Activated naive CD8-positive, alpha-beta T cell treated with anti-CD3 and anti-CD28 coated beads, Interleukin-2, amount 50 U/mL, for 24 hours (primary cell): ENCODE measurements around the gene UBE4A.

ENCODE experiments used
- ATAC-seq: fragments of 150-1000 bp; cut with Tn5 transposase; one replicate; pipeline ENCODE4 v1.10.0; 2021
- DNase-seq: peaks from one replicate; pipeline ENCODE4 v3.0.0; 2021
- H3K27ac Mint-ChIP-seq: one replicate; pipeline ENCODE4 v1.8.0; 2021; ENCODE audit warnings: mild to moderate bottlenecking, mixed read lengths
- H3K27me3 Mint-ChIP-seq: one replicate; pipeline ENCODE4 v1.8.0; 2021; ENCODE audit warnings: mixed read lengths
- H3K36me3 Mint-ChIP-seq: one replicate; pipeline ENCODE4 v1.8.0; 2021; ENCODE audit warnings: low read depth, mixed read lengths
- H3K4me1 Mint-ChIP-seq: one replicate; pipeline ENCODE4 v1.8.0; 2021; ENCODE audit warnings: mixed read lengths
- H3K4me3 Mint-ChIP-seq: one replicate; pipeline ENCODE4 v1.8.0; 2021; ENCODE audit warnings: mild to moderate bottlenecking, moderate library complexity, mixed read lengths
- H3K9me3 Mint-ChIP-seq: one replicate; pipeline ENCODE4 v1.8.0; 2021; ENCODE audit warnings: mixed read lengths

The UBE4A gene

GRCh38 chr11:118328745-118329144, 30.7 kb upstream of the UBE4A start:
- H3K36me3 Mint-ChIP-seq = peaks cover 5% of the 10 kb centered on the region
- DNase-seq = no peak
- no peak overlapping the region for H3K4me3 Mint-ChIP-seq
- no peak for ATAC-seq
- no peaks in the 10 kb centered on the region for H3K27me3 Mint-ChIP-seq
- H3K4me1 Mint-ChIP-seq = peaks cover 8% of the 10 kb centered on the region
- no peak overlapping the region for H3K27ac Mint-ChIP-seq
- no peaks in the 10 kb centered on the region for H3K9me3 Mint-ChIP-seq

GRCh38 chr11:118334745-118335144, 24.7 kb upstream of the UBE4A start:
- Mint-ChIP-seq H3K36me3 (peaks cover 29% of the 10 kb centered on the region), H3K27me3 (no peaks in the 10 kb centered on the region), H3K4me1 (peaks cover 49% of the 10 kb centered on the region), H3K4me3 (peak overlapping the region; percentile 35), H3K9me3 (no peaks in the 10 kb centered on the region), H3K27ac (peak overlapping the region; percentile 70)
- ATAC-seq = no peak
- DNase-seq = no peak

- peaks cover 56% of the 10 kb centered on the region for H3K4me1 Mint-ChIP-seq
- peak overlapping the region; percentile 92 for H3K27ac Mint-ChIP-seq
- H3K9me3 Mint-ChIP-seq = no peaks in the 10 kb centered on the region
- DNase-seq (peak; percentile 87), ATAC-seq (peak; percentile 76)
- H3K4me3 Mint-ChIP-seq = peak overlapping the region; percentile 88
- H3K27me3 Mint-ChIP-seq = no peaks in the 10 kb centered on the region
- peaks cover 51% of the 10 kb centered on the region for H3K36me3 Mint-ChIP-seq
These were observed 20.8 kb upstream of the UBE4A start for GRCh38 chr11:118338637-118339061.

GRCh38 chr11:118339281-118339961, 20.0 kb upstream of the UBE4A start:
- Mint-ChIP-seq H3K27ac (peak overlapping the region; percentile 92), H3K4me1 (peaks cover 58% of the 10 kb centered on the region), H3K4me3 (peak overlapping the region; percentile 88), H3K9me3 (no peaks in the 10 kb centered on the region), H3K36me3 (peaks cover 51% of the 10 kb centered on the region), H3K27me3 (no peaks in the 10 kb centered on the region)
- ATAC-seq (no peak), DNase-seq (no peak)

GRCh38 chr11:118340449-118340848, 19.0 kb upstream of the UBE4A start:
- Mint-ChIP-seq H3K4me1 (peaks cover 54% of the 10 kb centered on the region), H3K4me3 (peak overlapping the region; percentile 88)

GRCh38 chr11:118341261-118341660, 18.1 kb upstream of the UBE4A start:
- ATAC-seq = no peak
- peaks cover 62% of the 10 kb centered on the region for H3K36me3 Mint-ChIP-seq
- peak overlapping the region; percentile 88 for H3K4me3 Mint-ChIP-seq

More at GRCh38 chr11:118340449-118340848, 19.0 kb upstream of the UBE4A start:
- DNase-seq (no peak), ATAC-seq (no peak)
- peaks cover 57% of the 10 kb centered on the region for H3K36me3 Mint-ChIP-seq
- H3K27ac Mint-ChIP-seq = peak overlapping the region; percentile 92
- no peaks in the 10 kb centered on the region for H3K27me3 Mint-ChIP-seq
- no peaks in the 10 kb centered on the region for H3K9me3 Mint-ChIP-seq

DNA sequence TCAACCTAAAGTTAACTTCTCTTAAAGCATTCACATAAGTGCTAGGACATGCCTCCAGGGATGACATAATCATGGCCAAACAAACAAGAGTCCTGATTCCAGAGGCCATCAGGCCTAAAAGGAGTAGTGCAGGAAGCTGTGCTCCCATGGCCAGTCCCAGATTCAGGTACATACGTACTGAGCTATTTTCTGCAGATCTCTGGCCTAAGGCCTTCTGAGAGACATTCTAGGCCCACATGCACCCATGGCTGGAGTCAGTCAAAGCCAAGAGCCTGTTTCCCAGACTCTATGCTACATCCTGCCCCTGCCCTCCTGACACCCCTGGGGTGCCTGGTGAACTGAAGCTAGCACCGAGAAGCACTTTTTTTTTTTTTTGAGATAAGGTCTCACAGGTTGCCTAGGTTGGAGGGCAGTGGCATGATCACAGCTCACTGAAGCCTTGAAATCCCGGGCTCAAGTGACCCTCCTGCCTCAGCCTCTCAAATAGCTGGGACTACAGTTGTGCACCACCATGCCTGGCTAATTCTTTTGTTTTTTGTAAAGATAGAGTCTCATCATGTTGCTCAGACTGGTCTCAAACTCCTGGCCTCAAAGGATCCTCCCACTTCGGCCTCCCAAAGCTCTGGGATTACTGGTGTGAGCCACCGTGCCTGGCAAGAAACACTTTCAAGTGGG, 17.4 kb upstream of the UBE4A start:
- H3K36me3 Mint-ChIP-seq = peaks cover 63% of the 10 kb centered on the region

More at GRCh38 chr11:118341261-118341660, 18.1 kb upstream of the UBE4A start:
- no peak for DNase-seq
- Mint-ChIP-seq H3K4me1 (peaks cover 55% of the 10 kb centered on the region), H3K27ac (peak overlapping the region; percentile 92), H3K27me3 (no peaks in the 10 kb centered on the region), H3K9me3 (no peaks in the 10 kb centered on the region)

GRCh38 chr11:118342503-118343161, 16.8 kb upstream of the UBE4A start, which contains the start of gene CD3D:
TSS of gene CD3D (minus strand) at chr11:118342705. CDS start at chr11:118342607, 98 bp downstream.
- Mint-ChIP-seq H3K36me3 (peaks cover 65% of the 10 kb centered on the region), H3K4me3 (peak within 1 kb of the TSS; percentile 88), H3K27me3 (no peaks in the 10 kb centered on the region), H3K4me1 (peaks cover 61% of the 10 kb centered on the region), H3K9me3 (no peaks in the 10 kb centered on the region), H3K27ac (peak within 1 kb of the TSS; percentile 92)
- peak; percentile 67 for DNase-seq
- ATAC-seq = peak; percentile 63

More for the DNA sequence above, 17.4 kb upstream of the UBE4A start:
- no peak for DNase-seq
- Mint-ChIP-seq H3K27ac (peak overlapping the region; percentile 92), H3K27me3 (no peaks in the 10 kb centered on the region), H3K9me3 (no peaks in the 10 kb centered on the region), H3K4me1 (peaks cover 56% of the 10 kb centered on the region), H3K4me3 (peak overlapping the region; percentile 88)
- no peak for ATAC-seq

DNA sequence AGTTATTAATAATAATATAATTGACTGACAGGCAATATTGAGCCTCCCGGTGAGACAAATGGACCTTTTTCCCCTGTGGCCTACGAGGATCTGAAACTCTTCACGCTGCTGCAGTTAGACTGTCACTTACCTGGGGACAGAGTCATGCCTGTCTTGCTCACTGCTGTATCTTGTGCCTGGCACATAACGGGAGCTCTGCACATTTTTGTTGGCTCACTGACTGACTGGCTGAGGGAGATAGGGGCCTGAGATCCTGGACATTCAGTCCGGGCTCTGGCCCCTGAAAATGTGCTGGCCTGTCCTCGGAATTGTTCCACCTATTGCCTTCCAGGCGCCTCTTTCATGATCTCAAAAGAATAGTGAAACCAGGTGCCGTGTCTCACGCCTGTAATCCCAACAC, 16.2 kb upstream of the UBE4A start:
- no peaks in the 10 kb centered on the region for H3K9me3 Mint-ChIP-seq
- H3K4me3 Mint-ChIP-seq = peak overlapping the region; percentile 88
- H3K27ac Mint-ChIP-seq = peak overlapping the region; percentile 92
- H3K4me1 Mint-ChIP-seq = peaks cover 60% of the 10 kb centered on the region
- H3K36me3 Mint-ChIP-seq = peaks cover 59% of the 10 kb centered on the region
- no peaks in the 10 kb centered on the region for H3K27me3 Mint-ChIP-seq
- DNase-seq (peak; percentile 33), ATAC-seq (peak; percentile 12)

- peak within 1 kb of the TSS; percentile 92 for H3K27ac Mint-ChIP-seq
- peaks cover 58% of the 10 kb centered on the region for H3K36me3 Mint-ChIP-seq
- no peaks in the 10 kb centered on the region for H3K27me3 Mint-ChIP-seq
- peaks cover 60% of the 10 kb centered on the region for H3K4me1 Mint-ChIP-seq
- peak; percentile 69 for DNase-seq
- H3K9me3 Mint-ChIP-seq = no peaks in the 10 kb centered on the region
- peak; percentile 72 for ATAC-seq
- peak within 1 kb of the TSS; percentile 88 for H3K4me3 Mint-ChIP-seq
These were observed 15.4 kb upstream of the UBE4A start, which contains the start of gene CD3G for GRCh38 chr11:118343981-118344515. TSS of gene CD3G (plus strand) at chr11:118344344. CDS start at chr11:118344424, 80 bp downstream.

DNA sequence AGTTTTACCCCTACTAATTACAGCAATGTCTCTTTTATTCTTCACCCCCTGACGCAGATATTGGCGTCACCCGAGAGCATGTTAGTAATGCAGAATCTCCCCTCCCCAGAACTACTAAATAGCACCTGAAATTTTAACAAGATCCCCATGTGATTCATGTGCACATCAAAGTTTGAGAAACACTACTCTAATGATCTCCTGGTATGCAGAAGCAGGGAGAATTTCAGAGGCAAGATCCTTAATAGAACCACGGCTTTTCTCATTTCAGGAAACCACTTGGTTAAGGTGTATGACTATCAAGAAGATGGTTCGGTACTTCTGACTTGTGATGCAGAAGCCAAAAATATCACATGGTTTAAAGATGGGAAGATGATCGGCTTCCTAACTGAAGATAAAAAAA, 9.9 kb upstream of the UBE4A start:
- Mint-ChIP-seq H3K4me3 (no peak overlapping the region), H3K27ac (peak overlapping the region; percentile 34), H3K9me3 (no peaks in the 10 kb centered on the region), H3K27me3 (no peaks in the 10 kb centered on the region), H3K4me1 (peaks cover 50% of the 10 kb centered on the region), H3K36me3 (peaks cover 57% of the 10 kb centered on the region)
- DNase-seq = no peak
- ATAC-seq = no peak

DNA sequence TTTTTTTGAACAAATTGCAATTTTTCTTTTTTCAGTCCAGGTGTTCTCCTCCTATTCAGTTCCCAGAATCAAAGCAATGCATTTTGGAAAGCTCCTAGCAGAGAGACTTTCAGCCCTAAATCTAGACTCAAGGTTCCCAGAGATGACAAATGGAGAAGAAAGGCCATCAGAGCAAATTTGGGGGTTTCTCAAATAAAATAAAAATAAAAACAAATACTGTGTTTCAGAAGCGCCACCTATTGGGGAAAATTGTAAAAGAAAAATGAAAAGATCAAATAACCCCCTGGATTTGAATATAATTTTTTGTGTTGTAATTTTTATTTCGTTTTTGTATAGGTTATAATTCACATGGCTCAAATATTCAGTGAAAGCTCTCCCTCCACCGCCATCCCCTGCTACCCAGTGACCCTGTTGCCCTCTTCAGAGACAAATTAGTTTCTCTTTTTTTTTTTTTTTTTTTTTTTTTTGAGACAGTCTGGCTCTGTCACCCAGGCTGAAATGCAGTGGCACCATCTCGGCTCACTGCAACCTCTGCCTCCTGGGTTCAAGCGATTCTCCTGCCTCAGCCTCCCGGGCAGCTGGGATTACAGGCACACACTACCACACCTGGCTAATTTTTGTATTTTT, 6.2 kb upstream of the UBE4A start:
- H3K4me1 Mint-ChIP-seq = peaks cover 23% of the 10 kb centered on the region
- H3K36me3 Mint-ChIP-seq = peaks cover 35% of the 10 kb centered on the region
- H3K4me3 Mint-ChIP-seq = no peak overlapping the region
- no peak for DNase-seq
- no peaks in the 10 kb centered on the region for H3K9me3 Mint-ChIP-seq
- H3K27ac Mint-ChIP-seq = peak overlapping the region; percentile 80
- no peaks in the 10 kb centered on the region for H3K27me3 Mint-ChIP-seq
- ATAC-seq = no peak

DNA sequence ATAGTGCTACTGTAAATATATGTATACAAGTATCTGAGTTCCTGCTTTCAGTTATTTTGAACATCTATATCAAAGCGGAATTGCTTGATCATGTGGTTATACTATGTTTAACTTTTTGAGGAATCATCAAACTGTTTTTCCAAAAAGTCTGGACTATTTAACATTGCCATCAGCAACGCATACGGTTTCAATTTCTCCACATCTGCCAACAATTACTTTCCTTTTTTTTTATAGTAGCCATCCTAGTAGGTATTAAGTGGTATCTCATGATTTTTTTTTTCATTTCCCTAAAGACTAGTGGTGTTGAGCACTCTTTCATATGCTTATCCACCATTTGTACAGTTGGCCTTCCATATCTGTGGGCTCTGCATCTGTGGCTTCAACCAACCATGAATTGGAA, 1.3 kb upstream of the UBE4A start:
- Mint-ChIP-seq H3K36me3 (peaks cover 16% of the 10 kb centered on the region), H3K4me1 (peaks cover 45% of the 10 kb centered on the region), H3K27me3 (peaks cover 5% of the 10 kb centered on the region), H3K27ac (peak overlapping the region; percentile 49), H3K4me3 (no peak overlapping the region), H3K9me3 (no peaks in the 10 kb centered on the region)
- ATAC-seq (no peak), DNase-seq (no peak)
